H1 (cell line): Measurements from ENCODE around the gene MSI2. TPM values are rescaled to one million over a fixed set of nuclear protein-coding genes. Genes with fewer than 3 reads are reported as not detected.

Experiments
- CTCF ChIA-PET: fragments of 300-600 bp; sonication (Branson Sonifier 250); formaldehyde crosslinking; loops from one replicate; lab custom pipeline; 2021; ENCODE audit not compliant: partially characterized antibody; lab: Charles Lee
- POLR2A ChIA-PET: fragments of 300-600 bp; sonication (Branson Sonifier 250); formaldehyde crosslinking; loops from one replicate; lab custom pipeline; 2021; ENCODE audit warnings: inconsistent platforms; ENCODE audit not compliant: partially characterized antibody; lab: Charles Lee
- DNase-seq, 2 experiments: peaks; one replicate each; pipeline versions ENCODE4 v3.0.0 to v3.0.0-alpha.2; 2010 to 2022; ENCODE audit warnings: low spot score in 2 of 2, low read depth in 1 of 2, mixed read lengths in 1 of 2
- FAIRE-seq: peaks from 2 replicates; lab custom pipeline; 2011; peaks lifted over from hg19 to GRCh38; lab: Jason Lieb, UNC
- H2AFZ ChIP-seq: 2 replicates; pipeline ENCODE4 v1.8.1; 2012; ENCODE audit warnings: low read length, inconsistent platforms
- H2AK5ac ChIP-seq: 2 replicates; pipeline ENCODE4 v1.6.1; 2013; ENCODE audit warnings: low read depth, low read length
- H2BK120ac ChIP-seq: replicated peaks from 2 replicates; pipeline ENCODE3; 2013; ENCODE audit warnings: low read depth, low read length, inconsistent platforms
- H2BK12ac ChIP-seq: 2 replicates; pipeline ENCODE4 v1.6.1; 2013; ENCODE audit warnings: low read depth, low read length
- H2BK15ac ChIP-seq: 2 replicates; pipeline ENCODE4 v1.6.1; 2013; ENCODE audit warnings: low read length
- H2BK20ac ChIP-seq: 2 replicates; pipeline ENCODE4 v1.6.1; 2013; ENCODE audit warnings: low read length
- H2BK5ac ChIP-seq: 2 replicates; pipeline ENCODE4 v1.6.1; 2013; ENCODE audit warnings: low read depth, low read length
- H3K14ac ChIP-seq: 2 replicates; pipeline ENCODE4 v1.6.1; 2013; ENCODE audit warnings: inconsistent platforms; ENCODE audit not compliant: insufficient read length
- H3K18ac ChIP-seq: 2 replicates; pipeline ENCODE4 v1.6.1; 2013; ENCODE audit warnings: low read length; ENCODE audit errors: extremely low read depth
- H3K23ac ChIP-seq: 2 replicates; pipeline ENCODE4 v1.6.1; 2013; ENCODE audit warnings: inconsistent platforms; ENCODE audit not compliant: insufficient read length
- H3K23me2 ChIP-seq: 2 replicates; pipeline ENCODE4 v1.6.1; 2013; ENCODE audit warnings: low read depth, low read length
- H3K27ac ChIP-seq: 2 replicates; pipeline ENCODE4 v1.6.1; 2011; ENCODE audit warnings: low read depth, low read length, inconsistent platforms
- H3K27me3 ChIP-seq, 4 experiments: replicated peaks in 1 of 4; 1 replicate in 1 of 4; 2 replicates in 3 of 4; pipeline versions ENCODE4 v1.6.1 to v1.8.1; 2011 to 2013; ENCODE audit warnings: low read length in 3 of 4, mild to moderate bottlenecking in 3 of 4, inconsistent platforms in 2 of 4, mixed read lengths in 2 of 4, moderate library complexity in 1 of 4; ENCODE audit not compliant: control insufficient read depth in 3 of 4, insufficient read depth in 3 of 4; ENCODE audit errors: extremely low read depth in 1 of 4
- H3K36me3 ChIP-seq, 4 experiments: 2 replicates each; pipeline versions ENCODE4 v1.6.1 to v1.8.1; 2011 to 2013; ENCODE audit warnings: mild to moderate bottlenecking in 4 of 4, low read length in 3 of 4, moderate library complexity in 2 of 4, control low read depth in 1 of 4, inconsistent platforms in 1 of 4; ENCODE audit not compliant: insufficient read depth in 4 of 4, control insufficient read depth in 2 of 4
- H3K4ac ChIP-seq: replicated peaks from 2 replicates; pipeline ENCODE3; 2013; ENCODE audit warnings: low read length, low read depth, mixed read lengths, inconsistent platforms; ENCODE audit not compliant: insufficient read length
- H3K4me1 ChIP-seq, 4 experiments: replicated peaks in 1 of 4; 1 replicate in 1 of 4; 2 replicates in 3 of 4; pipeline versions ENCODE4 v1.6.1 to v1.8.1; 2011 to 2013; ENCODE audit warnings: low read length in 3 of 4, inconsistent platforms in 2 of 4, mixed read lengths in 1 of 4; ENCODE audit not compliant: insufficient read depth in 4 of 4, control insufficient read depth in 3 of 4
- H3K4me2 ChIP-seq, 2 experiments: 2 replicates each; pipeline versions ENCODE4 v1.6.1 to v1.8.1; 2011 to 2013; ENCODE audit warnings: low read depth in 2 of 2, low read length in 2 of 2, control low read depth in 1 of 2, inconsistent platforms in 1 of 2, mild to moderate bottlenecking in 1 of 2; ENCODE audit not compliant: insufficient read depth in 1 of 2
- H3K4me3 ChIP-seq, 4 experiments: fragments of 200-600, 300-600 bp in 1 of 4; sonication (generic), shearing (Covaris generic), sonication (Bioruptor Twin) in 1 of 4; 2 replicates each; pipeline versions ENCODE4 v1.5.1 to v1.8.1; 2011 to 2016; ENCODE audit warnings: low read length in 4 of 4, low read depth in 3 of 4, control low read depth in 2 of 4, inconsistent platforms in 2 of 4, mild to moderate bottlenecking in 2 of 4, mixed read lengths in 1 of 4, moderate library complexity in 1 of 4; ENCODE audit not compliant: insufficient read depth in 2 of 4; ENCODE audit errors: extremely low read depth in 1 of 4
- H3K56ac ChIP-seq: replicated peaks from 2 replicates; pipeline ENCODE3; 2013; ENCODE audit warnings: low read depth, mild to moderate bottlenecking, mixed read lengths, low read length, inconsistent platforms; ENCODE audit not compliant: insufficient read length
- H3K79me1 ChIP-seq: 2 replicates; pipeline ENCODE4 v1.6.1; 2013; ENCODE audit warnings: low read depth, low read length, control low read depth
- H3K79me2 ChIP-seq, 2 experiments: 2 replicates each; pipeline versions ENCODE4 v1.6.1 to v1.8.1; 2012 to 2013; ENCODE audit warnings: low read length in 2 of 2, mild to moderate bottlenecking in 2 of 2, inconsistent platforms in 1 of 2; ENCODE audit not compliant: insufficient read depth in 2 of 2, control insufficient read depth in 1 of 2
- H3K9ac ChIP-seq, 4 experiments: replicated peaks in 1 of 4; 1 replicate in 1 of 4; 2 replicates in 3 of 4; pipeline versions ENCODE4 v1.6.1 to v1.8.1; 2011 to 2013; ENCODE audit warnings: low read depth in 3 of 4, low read length in 3 of 4, control low read depth in 2 of 4, mild to moderate bottlenecking in 2 of 4, moderate library complexity in 2 of 4, inconsistent platforms in 1 of 4; ENCODE audit errors: extremely low read depth in 1 of 4
- H3K9me3 ChIP-seq, 2 experiments: 2 replicates each; pipeline versions ENCODE4 v1.6.1 to v1.8.1; 2012 to 2013; ENCODE audit warnings: mild to moderate bottlenecking in 2 of 2, moderate library complexity in 2 of 2, control low read depth in 1 of 2, inconsistent platforms in 1 of 2, low read depth in 1 of 2, low read length in 1 of 2, mixed read lengths in 1 of 2; ENCODE audit not compliant: insufficient read depth in 2 of 2
- H4K20me1 ChIP-seq, 2 experiments: replicated peaks in 1 of 2; 2 replicates each; pipeline versions ENCODE3 to v1.8.1; 2011 to 2013; ENCODE audit warnings: inconsistent platforms in 2 of 2, low read length in 2 of 2, mild to moderate bottlenecking in 1 of 2; ENCODE audit not compliant: insufficient read depth in 2 of 2, control insufficient read depth in 1 of 2
- H4K5ac ChIP-seq: 2 replicates; pipeline ENCODE4 v1.6.1; 2013; ENCODE audit warnings: low read length, low read depth, mixed read lengths, inconsistent platforms; ENCODE audit not compliant: insufficient read length
- H4K8ac ChIP-seq: 2 replicates; pipeline ENCODE4 v1.8.0; 2013; ENCODE audit warnings: mild to moderate bottlenecking, moderate library complexity, low read length, inconsistent platforms; ENCODE audit not compliant: insufficient read depth; ENCODE audit errors: extremely low read depth
- H4K91ac ChIP-seq: replicated peaks from 2 replicates; pipeline ENCODE3; 2013; ENCODE audit warnings: low read length, mixed read lengths, inconsistent platforms; ENCODE audit not compliant: insufficient read length
- CBX5 ChIP-seq: fragments of 300-800, 300-1000 bp; sonication (generic); IDR thresholded peaks from 2 replicates; pipeline ENCODE4 v1.7.1; 2016; ENCODE audit warnings: antibody characterized with exemption, low read length, low read depth
- CBX8 ChIP-seq: fragments of 300-800, 300-1000 bp; sonication (generic); IDR thresholded peaks from 2 replicates; pipeline ENCODE4 v1.7.1; 2016; ENCODE audit warnings: low read depth, low read length, borderline replicate concordance
- EZH2 ChIP-seq: fragments of 200-600 bp; sonication (generic); IDR thresholded peaks from 2 replicates; pipeline ENCODE4 v1.7.1; 2012; ENCODE audit warnings: low read depth, mild to moderate bottlenecking, moderate library complexity, low read length, inconsistent platforms; ENCODE audit not compliant: severe bottlenecking
- FOSL1 ChIP-seq: IDR thresholded peaks from 2 replicates; pipeline ENCODE4 v1.6.1; 2011; ENCODE audit warnings: mild to moderate bottlenecking, low read depth, low read length, moderate library complexity; ENCODE audit not compliant: insufficient read depth
- GTF2F1 ChIP-seq: IDR thresholded peaks from 2 replicates; pipeline ENCODE4 v1.6.1; 2012; ENCODE audit warnings: low read depth, low read length, improper control_type of control experiment, borderline replicate concordance
- JUND ChIP-seq: IDR thresholded peaks from 2 replicates; pipeline ENCODE4 v1.6.1; 2011; ENCODE audit warnings: mild to moderate bottlenecking, improper control_type of control experiment, low read length
- KDM5A ChIP-seq: fragments of 200-600 bp; IDR thresholded peaks from 2 replicates; pipeline ENCODE4 v1.7.1; 2012; ENCODE audit warnings: mild to moderate bottlenecking, low read length, inconsistent platforms, mixed read lengths
- NRF1 ChIP-seq: IDR thresholded peaks from 2 replicates; pipeline ENCODE4 v1.6.1; 2011; ENCODE audit warnings: mild to moderate bottlenecking, low read depth, low read length, improper control_type of control experiment
- SIRT6 ChIP-seq: IDR thresholded peaks from one replicate; pipeline ENCODE4 v1.7.1; 2012; ENCODE audit warnings: low read length, inconsistent platforms
- TCF12 ChIP-seq: IDR thresholded peaks from 2 replicates; pipeline ENCODE4 v1.6.1; 2011; ENCODE audit warnings: low read depth, mild to moderate bottlenecking, low read length
- ZNF274 ChIP-seq: IDR thresholded peaks from 2 replicates; pipeline ENCODE4 v1.7.0; 2012; ENCODE audit warnings: low read length, borderline replicate concordance; ENCODE audit errors: extremely low read depth
- WGBS, 2 experiments: shearing (Covaris generic) in 1 of 2; methylation state at CpG; one replicate each; pipeline versions ENCODE4 v1.1.6 to v1.1.7; 2013 to 2015; ENCODE audit warnings: low lambda C conversion rate in 2 of 2, mixed read lengths in 2 of 2, inconsistent platforms in 1 of 2, low coverage in 1 of 2, missing lambda C conversion rate in 1 of 2; ENCODE audit not compliant: insufficient replicate concordance in 2 of 2, insufficient coverage in 1 of 2, insufficient read length in 1 of 2; ENCODE audit errors: extremely low coverage in 1 of 2, missing lambda C conversion rate in 1 of 2; 5-methylcytosine and 5-hydroxymethylcytosine counted together
- polyA plus RNA-seq, 7 experiments: library from polyadenylated mRNA; depleted of rRNA in 3 of 7; stranded (reverse) in 5 of 7; unstranded in 2 of 7; fragments of >200 nt in 5 of 7; fragments of 200-250 nt in 2 of 7; gene quantifications; 1 replicate in 5 of 7; 2 replicates in 1 of 7; 4 replicates in 1 of 7; pipeline versions ENCODE4 v1.2.1 to v1.2.3, GENCODE V29; 2011 to 2013; ENCODE audit warnings: missing spikeins in 2 of 7, mixed read lengths in 2 of 7
- total RNA-seq: library from RNA; stranded (reverse); fragmentation: NEBNext Ultra II Directional; extraction: Animal tissue kit (Norgen Biotek cat#: 25700); gene quantifications from 2 replicates; pipeline ENCODE4 v1.2.1, GENCODE V29; 2021

MSI2 gene
- total and polyA plus RNA-seq, 2 of the 8 experiments (the other 6 are each of a cell fraction or from before 2014, with no cell fraction given), result 36.7 to 80.6 TPM

- Histone ChIP-seq H3K18ac (no peak overlapping the region), H3K79me1 (no peaks in the 10 kb centered on the region; the same call in 1 of the 2 replicates), H3K23me2 (no peaks in the 10 kb centered on the region), H3K23ac (no peak overlapping the region), H3K14ac (no peak overlapping the region), H2BK12ac (no peak overlapping the region), H4K5ac (no peak overlapping the region), H3K4me1 (peaks cover 10 to 24% (median 16%) of the 10 kb centered on the region in 4 experiments), H3K4ac (no peak overlapping the region), H4K91ac (no peak overlapping the region)
- 82% methylated on average over 3 of the region's 3 CpGs; no CpG with 5 or more reads in 1 of the 2 experiments for WGBS, 2 experiments
- POLR2A ChIA-PET, result no interaction called here
- TF ChIP-seq NRF1, result no peak
- no peak for TF ChIP-seq TCF12
- no peak for TF ChIP-seq EZH2
- no peak for TF ChIP-seq SIRT6
- TF ChIP-seq JUND, result no peak
- no peak for TF ChIP-seq GTF2F1
- no peak for TF ChIP-seq CBX5
- no peak for TF ChIP-seq ZNF274
- TF ChIP-seq CBX8, result no peak
- no peak for TF ChIP-seq KDM5A
- no peak for TF ChIP-seq FOSL1
- TF ChIP-seq, all 59 proteins: peak for 0
- no peaks in the 10 kb centered on the region for H3K9me3 ChIP-seq
- H4K20me1 ChIP-seq, result peaks cover 0 to 6% of the 10 kb centered on the region in 2 experiments
- no peaks in the 10 kb centered on the region for H3K27me3 ChIP-seq
- DNase-seq, result no peak
- no peak for FAIRE-seq
- H3K56ac ChIP-seq, result no peak overlapping the region
- H3K27ac ChIP-seq, result no peak overlapping the region
- no peak overlapping the region for H4K8ac ChIP-seq
- CTCF ChIA-PET, result no interaction called here
- H3K4me3 ChIP-seq, result no peak overlapping the region
- H3K36me3 ChIP-seq, result no peaks in the 10 kb centered on the region
- H3K79me2 ChIP-seq, result no peaks in the 10 kb centered on the region; a peak in 1 of 4 replicates
- H2BK120ac ChIP-seq, result no peak overlapping the region
- no peak overlapping the region for H2BK20ac ChIP-seq
- no peak overlapping the region for H2BK5ac ChIP-seq
- H3K4me2 ChIP-seq, result no peak overlapping the region
- no peak overlapping the region for H2AFZ ChIP-seq
- H2AK5ac ChIP-seq, result no peak overlapping the region
- no peak overlapping the region for H2BK15ac ChIP-seq
- no peak overlapping the region for H3K9ac ChIP-seq
These were observed 273.7 kb downstream of the MSI2 start for GRCh38 chr17:57530026-57530425.
